ENCODE results near the gene FANK1.
"Not testable (repeated sequence)": the region's sequence is repeated elsewhere in the genome, so short reads cannot be mapped to it uniquely, and the experiment has no call there.

The FANK1 gene

DNA sequence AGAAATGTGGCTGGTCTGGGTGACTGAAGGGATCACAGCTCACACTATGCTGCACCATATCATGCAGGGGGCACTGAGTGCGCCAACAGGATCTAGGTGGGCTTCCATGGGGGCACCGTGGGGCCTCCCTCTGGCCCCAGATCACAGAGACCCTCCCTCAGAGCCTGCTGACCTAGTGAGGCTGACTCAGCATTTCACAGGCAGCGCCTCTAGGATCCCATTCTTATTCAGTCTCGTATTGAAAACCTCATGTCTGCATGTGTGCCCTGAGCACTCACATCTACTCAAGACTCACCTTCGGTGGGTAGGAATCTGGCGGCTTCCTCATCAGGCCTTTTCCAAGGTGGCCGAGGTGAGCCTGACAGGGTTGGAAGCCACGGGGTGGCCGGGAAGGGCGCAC is 141.6 kb downstream of the FANK1 start:
- no peak for DNase-seq

DNA sequence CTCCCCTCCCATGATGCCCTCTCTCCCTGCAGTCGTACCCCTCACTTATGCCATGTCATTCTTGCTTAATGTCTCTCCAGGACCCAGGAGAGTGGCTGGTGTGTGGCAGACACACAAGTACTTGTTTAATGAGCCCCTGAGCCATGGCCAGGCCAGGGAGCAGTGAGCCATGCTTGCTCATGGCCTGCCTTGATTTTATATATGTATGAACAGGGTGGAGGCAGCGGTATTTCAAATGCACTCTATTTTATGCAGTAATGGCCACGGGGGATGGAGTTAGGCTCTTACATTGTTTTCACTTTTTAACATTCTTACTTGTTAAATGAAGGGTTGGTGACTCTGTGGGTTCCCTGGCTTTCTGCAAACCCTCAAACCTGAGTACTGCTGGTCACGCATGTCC is 144.8 kb downstream of the FANK1 start:
- no peak for DNase-seq

DNA sequence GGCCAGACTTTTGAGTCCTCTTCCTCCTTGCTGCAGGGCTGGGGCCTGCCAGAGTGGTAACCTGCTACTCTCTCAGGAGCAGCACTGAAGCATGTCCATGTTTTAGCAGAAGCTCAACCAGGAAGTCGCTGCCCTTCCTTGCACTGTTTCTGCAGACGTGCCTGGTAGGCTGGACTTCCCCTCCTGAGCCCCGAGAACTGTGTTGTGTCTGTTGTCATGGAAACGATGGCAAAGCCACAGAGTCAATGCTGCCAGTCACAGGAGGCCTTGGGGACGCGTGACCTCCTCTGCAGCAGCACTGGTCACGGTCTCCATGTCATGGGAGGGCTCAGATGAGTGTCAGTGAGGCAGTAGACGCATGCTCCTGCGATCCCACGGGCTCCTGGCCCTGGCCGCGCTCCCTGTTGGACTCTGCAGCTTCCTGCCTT is 145.5 kb downstream of the FANK1 start:
- no peak for DNase-seq

DNA sequence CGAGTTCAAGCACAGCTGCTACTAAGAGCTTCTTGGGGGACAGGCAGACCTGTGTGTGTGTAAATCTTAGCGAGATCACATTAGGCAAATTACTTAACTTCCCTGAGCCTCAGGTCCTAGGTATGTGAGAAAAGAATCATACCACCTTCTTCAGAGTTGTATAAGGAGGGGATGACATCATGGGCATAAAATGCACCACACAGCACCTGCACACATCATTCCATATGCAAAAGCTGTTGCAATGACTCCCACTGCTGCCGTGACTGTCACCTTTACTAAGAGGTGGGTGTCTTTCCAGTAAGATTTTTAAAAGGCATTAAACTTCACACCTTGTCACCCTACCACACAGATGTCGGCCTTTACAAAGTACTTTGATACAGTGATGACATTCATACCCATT is 146.0 kb downstream of the FANK1 start:
- no peak for DNase-seq

DNA sequence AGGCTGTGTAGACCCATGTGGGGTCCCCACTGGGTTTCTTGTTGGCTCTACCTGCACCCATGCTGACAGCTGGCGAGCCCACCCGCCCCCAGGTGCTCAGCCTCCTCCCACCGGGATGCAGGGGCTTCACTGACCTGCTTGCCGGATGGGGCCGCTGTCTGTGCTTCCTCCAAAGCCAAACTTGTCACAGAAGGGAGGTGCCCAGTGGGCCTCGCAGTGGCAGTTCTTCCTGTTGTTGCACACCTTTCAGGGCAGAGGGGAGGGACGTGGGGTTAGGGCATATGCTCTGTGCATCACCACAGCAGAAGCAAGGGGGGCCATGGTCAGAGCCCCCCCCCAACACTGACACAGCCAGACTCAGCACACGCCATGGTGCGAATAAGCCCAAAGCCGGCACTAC is 146.5 kb downstream of the FANK1 start:
- no peak for DNase-seq

DNA sequence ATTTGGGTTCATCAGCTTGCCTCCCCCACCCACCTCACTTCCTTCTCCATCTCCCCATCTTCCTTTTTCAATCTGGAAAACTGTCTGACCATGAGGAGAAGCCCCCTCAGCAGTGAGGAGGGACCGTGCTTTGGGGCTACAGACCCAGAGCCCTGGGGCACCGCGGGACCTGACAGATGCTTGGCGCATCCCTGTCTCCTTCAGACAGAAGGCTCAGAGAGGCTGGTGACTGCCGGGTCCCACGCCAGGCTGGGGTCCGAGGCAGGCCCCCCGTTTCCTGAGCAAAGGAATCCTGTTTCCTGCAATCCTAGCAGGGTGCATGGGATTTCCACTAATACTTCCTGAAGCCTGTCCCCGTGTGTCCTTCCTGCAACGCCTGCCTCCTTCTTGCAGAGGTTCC is 147.0 kb downstream of the FANK1 start:
- no peak for DNase-seq

DNA sequence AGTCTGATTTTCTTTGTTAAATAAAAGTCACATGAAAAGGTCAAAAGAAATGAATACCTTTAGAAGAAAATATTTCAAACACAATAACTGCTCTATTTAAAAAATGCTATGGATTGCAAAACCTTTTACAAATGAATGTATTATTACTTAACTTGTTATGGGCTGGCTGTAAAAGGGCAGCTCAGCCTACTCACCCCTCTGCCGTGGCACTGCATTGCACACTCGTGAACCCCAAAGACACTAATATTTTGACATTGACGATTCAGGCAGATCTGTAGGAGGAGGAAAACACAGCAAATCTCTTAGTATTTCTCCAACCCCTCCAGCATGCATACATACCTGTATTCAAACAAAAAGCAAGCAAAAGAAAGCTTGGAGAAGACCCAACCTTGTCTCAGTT is 149.5 kb downstream of the FANK1 start:
- no peak for DNase-seq

DNA sequence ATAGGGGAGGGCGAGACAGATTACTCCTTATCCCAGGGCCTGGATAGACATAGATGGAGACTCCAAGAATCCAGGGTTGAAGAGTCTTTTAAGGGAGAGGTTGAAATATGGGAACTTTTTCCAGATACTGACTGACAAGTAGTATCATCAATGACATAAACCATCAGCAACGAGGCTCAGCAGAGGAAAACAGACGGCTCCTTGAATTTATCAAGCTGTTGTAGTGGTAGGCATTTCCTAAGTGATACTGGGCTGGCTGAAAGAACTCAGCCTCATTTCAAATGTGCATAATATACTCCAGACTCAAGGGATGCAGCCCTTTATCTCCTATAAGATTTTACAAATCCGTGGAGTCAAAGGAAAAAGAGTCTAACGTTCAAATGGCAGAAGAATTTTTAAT is 150.5 kb downstream of the FANK1 start:
- DNase-seq: no peak

DNA sequence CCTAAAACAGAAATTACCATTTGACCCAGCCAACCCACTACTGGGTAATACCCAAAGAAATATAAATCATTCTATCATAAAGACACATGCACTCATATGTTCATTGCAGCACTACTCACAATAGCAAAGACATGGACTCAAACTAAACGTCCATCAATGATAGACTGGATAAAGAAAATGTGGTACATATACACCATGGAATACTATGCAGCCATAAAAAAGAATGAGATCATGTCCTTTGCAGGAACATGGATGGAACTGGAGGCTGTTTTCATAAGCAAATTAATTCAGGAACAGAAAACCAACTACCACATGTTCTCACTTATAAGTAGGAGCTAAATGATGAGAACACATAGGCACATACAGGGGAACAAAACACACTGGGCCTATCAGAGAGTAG is 151.4 kb downstream of the FANK1 start:
- DNase-seq: not testable (repeated sequence)

DNA sequence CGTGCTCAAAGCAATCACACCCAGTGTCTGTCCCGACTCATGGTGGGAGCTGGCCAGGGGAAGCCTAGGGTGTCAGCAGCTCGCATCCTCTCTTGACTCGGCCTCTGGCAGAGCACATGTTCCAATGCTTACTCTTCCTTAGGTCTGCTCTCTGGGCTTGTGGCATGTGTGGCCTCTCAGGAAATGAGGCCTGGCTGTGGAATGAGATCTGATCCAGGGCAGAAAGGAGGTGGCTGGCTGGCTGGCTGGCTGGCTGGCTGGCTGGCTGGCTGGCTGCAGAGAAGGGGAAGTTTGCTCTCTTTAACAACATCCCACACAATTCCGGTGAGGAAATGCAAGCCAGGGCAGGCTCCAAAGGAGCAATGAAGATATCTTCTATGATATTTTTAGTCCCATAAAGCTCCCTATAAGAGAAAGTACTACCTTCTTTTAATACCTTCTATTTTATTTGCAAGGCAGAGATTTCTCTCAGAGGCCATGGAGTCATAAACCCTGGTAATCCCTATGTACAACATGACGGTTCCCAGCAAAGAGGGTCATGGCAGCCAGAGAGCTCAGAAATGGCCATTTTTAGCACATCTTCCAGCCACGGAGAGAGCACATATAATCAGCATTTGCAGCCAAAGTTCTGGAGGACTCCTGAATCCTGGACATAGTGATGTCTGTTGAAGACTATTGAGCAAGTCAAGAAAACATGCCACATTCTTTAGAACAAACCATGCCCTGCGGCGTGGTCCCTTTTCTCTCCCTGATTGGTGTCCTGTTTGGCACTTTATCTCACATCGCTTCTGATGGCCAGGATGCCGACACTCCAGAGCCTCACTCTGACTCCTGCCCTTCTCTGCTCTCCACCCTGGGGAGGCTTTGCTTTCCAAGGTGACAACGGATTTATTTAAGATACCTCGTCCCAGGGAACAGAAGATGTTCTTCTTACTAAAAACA is 153.7 kb downstream of the FANK1 start:
- DNase-seq: no peak

DNA sequence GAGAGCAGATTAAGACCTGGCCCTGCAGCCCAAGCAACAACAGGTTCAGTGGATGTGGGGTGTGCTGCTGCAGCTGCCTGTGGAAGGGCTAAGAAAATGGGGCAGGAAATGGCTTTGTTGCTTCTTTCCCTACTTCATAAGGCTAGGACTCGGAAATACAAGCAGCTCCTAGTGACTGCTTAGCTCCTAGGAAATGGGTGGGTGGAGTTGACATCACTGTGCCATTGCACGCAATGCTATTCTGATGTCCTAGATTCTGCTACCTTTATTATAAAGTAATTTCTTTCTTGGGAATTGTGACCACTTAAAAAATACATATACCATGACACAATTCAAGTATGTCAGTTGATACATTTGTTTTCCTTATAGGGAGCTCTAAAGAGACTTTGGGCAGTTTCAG is 155.8 kb downstream of the FANK1 start:
- no peak for DNase-seq

DNA sequence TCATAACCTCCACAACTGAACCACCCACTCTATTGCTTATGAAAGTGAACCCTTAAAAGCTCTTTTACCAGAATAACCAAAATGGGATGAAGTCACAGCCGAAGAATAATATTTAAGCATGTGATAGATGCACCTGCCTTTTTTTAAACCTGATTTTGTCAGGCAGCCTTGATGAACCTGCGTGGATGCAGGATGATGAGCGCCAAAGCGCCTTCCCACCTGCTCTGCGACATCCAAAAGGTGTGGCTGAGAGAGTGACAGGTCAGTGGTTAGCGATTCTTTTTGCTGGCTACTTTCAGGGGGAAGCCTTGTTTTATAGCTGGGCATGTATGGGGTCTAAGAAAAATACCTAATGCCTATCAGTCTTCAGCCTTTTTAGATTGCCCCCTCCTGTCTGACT is 157.8 kb downstream of the FANK1 start:
- no peak for DNase-seq

DNA sequence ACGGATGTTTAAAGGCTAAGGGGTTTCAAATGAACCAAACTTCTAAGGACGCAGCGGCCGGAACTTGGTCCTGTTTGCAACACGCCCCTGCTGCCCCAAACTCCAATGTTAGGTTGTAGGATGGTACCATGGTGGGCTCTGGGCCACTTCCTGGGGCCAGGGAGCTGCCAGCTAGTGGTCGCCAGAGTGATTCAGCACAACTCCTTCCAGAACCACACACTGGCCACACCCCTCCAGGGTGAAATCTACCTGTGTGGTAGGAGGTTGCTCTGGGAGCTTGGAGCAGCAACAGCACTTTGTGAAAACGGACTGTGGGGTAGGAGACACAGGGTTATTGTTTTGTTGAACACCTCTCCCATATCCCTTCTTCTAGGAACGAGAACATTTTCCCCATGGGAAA is 161.1 kb downstream of the FANK1 start:
- DNase-seq: no peak

DNA sequence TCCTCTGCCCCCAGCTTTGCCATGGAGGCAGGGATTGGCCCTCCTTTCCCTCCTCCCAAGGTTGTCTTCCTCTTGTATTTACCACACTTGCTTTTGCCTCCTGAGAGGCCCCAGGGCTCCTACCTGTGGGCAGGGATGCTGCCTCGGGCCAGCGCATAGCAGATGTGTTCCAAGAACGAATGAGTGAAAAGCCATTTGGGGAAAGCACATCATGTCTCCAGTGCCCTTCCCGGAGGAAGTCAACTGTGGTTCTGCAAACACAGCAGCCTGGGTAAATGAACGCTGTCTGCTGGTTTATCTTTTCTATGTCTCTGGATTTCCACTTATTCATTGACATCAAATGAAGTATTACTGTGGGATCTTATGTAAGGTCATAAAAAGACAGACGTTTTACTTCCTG is 161.7 kb downstream of the FANK1 start:
- no peak for DNase-seq

DNA sequence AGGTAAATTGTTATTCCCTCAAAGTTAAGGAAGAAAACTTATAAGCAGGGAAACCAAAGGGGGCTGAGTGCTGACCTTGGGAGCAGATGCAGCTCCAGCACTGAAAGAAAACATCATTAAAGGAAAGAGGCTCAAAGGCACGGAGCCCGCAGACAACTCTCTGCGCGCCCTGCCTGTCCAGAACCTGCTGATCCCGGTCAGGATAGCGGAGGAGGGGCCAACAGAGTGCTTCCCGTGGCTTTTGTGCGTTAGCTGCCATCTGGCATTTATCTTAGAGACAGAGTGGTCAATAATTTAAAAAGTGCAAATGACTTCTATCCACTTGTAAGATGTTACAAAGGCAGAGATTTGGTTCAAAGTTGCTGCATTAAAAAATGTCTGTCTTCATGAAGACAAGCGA is 162.1 kb downstream of the FANK1 start:
- DNase-seq: no peak

Data from DMS 273 treated with DMSO at 0.1 percent for 48 hours (cell line).